GM21786 (cell line): ENCODE measurements around the gene RYR1.
"Not testable (repeated sequence)": the region's sequence is repeated elsewhere in the genome, so short reads cannot be mapped to it uniquely, and the experiment has no call there.

Source experiments
- ATAC-seq: cut with Tn5 transposase; IDR thresholded peaks from one replicate; pipeline ENCODE4 v1.9.1; 2021; ENCODE audit not compliant: unreplicated experiment

Gene RYR1

DNA sequence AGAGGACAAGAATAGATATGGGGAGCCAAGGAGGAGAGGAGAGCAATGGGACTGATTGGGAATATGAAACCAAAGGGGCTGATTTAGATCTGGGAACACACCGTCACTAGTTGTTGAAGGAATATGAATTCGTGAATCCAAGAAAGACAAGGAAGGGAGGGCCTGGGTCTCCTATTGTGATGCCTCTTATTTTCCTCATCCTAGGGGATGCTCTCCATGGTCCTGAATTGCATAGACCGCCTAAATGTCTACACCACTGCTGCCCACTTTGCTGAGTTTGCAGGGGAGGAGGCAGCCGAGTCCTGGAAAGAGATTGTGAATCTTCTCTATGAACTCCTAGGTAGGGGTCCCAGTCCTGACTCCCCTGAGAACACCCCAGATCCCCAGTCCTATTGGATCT lies 21.5 kb downstream of the RYR1 start:
- ATAC-seq: no peak

DNA sequence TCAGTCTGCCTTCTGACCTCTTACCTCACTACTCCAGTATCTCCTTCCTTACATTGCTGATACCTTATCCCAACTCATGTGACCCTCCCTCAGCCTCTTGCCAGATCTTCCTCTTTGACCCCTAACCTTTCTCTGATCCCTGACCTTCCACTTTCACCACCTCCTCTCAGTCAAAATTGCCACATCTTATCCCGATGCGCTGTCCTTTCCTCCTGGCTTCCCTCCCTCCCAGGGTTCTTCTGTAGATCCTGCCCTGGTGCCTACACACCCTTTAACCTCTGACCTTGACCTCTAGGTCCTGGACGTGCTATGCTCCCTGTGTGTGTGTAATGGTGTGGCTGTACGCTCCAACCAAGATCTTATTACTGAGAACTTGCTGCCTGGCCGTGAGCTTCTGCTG lies 23.7 kb downstream of the RYR1 start:
- ATAC-seq: no peak

DNA sequence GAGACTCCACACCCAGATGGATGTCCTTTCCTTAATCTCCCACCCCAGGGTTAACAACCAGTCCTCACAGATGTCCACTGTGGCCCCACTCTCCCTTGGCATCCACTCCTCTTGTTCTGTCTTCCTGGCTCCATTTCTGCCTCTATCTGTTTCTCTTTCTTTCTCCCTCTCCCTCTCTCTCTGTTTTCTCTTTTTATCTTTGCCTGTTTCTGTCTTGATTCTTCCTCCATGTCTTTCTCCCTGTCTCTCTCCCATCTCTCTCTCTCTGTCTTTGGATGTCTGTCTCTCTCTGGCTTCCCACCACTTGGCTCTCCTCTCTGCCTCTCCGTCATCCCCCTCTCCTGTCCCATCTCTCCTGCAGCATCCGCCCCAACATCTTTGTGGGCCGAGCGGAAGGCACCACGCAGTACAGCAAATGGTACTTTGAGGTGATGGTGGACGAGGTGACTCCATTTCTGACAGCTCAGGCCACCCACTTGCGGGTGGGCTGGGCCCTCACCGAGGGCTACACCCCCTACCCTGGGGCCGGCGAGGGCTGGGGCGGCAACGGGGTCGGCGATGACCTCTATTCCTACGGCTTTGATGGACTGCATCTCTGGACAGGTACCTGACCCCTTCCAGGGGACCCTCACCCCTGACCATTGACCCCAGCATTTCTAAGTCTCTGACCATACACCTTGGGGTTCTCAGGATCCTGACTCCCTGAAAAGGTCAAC lies 24.4 kb downstream of the RYR1 start:
- no peak for ATAC-seq

DNA sequence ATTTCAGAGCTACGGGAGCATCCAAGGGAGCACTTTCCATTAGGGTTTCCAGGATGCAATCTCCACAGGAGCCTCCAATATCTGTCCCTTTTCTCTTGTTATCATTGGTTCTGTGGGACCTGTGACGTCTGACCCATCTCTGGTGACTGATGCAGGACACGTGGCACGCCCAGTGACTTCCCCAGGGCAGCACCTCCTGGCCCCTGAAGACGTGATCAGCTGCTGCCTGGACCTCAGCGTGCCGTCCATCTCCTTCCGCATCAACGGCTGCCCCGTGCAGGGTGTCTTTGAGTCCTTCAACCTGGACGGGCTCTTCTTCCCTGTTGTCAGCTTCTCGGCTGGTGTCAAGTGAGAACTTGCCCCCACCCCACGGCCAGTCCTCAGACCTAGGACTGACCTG lies 25.5 kb downstream of the RYR1 start:
- ATAC-seq: no peak

DNA sequence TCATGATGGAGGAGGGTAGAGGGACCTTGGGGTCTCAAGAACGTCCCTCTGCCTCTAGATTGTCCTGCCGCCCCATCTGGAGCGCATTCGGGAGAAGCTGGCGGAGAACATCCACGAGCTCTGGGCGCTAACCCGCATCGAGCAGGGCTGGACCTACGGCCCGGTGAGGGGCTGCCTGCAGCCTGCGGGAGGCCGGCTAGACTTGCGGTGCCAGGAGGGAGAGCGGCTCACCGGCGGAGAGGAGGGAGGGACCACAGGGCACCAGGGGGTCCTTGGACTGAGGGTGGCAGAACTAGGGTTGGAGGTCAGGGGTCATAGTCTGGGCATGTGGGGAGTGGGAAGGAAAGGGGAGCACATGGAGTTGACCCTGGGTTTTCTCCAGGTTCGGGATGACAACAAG lies 29.9 kb downstream of the RYR1 start:
- ATAC-seq: no peak

DNA sequence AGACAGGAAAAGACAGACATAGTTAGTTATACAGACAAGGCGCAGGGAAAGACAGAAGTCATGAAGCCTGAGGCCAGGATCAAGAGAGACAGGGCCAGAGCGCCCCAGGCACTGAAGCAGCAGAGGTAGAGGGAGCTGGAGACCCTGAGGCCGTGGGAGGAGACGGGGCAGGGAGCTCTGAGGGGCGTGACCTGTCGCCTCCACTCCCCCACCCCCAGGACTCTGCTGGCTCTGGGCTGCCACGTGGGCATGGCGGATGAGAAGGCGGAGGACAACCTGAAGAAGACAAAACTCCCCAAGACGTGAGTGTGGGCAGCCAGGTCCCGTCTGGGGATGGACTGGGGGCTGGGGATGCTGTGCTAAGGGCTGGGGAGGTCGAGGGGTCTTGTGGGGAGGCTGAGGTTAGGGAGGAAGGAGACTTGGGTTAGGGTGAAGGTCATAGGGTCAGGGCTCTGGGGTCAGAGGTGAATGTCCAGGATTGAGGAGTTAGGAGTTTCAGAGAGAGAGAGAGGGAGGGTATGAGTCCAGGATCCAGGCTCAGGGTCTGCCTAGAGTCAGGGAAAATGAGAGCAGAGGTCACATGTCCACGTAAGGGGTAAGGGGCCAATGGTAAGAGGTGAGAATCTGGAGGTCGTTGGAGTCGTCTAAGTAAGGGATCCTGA lies 31.1 kb downstream of the RYR1 start:
- ATAC-seq: no peak

DNA sequence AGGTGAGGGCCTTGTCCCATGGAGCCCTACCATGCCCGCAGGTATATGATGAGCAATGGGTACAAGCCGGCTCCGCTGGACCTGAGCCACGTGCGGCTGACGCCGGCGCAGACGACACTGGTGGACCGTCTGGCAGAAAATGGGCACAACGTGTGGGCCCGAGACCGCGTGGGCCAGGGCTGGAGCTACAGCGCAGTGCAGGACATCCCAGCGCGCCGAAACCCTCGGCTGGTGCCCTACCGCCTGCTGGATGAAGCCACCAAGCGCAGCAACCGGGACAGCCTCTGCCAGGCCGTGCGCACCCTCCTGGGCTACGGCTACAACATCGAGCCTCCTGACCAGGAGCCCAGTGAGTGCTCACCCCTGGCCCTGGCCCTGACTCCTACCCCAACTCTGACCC lies 32.6 kb downstream of the RYR1 start:
- no peak for ATAC-seq

DNA sequence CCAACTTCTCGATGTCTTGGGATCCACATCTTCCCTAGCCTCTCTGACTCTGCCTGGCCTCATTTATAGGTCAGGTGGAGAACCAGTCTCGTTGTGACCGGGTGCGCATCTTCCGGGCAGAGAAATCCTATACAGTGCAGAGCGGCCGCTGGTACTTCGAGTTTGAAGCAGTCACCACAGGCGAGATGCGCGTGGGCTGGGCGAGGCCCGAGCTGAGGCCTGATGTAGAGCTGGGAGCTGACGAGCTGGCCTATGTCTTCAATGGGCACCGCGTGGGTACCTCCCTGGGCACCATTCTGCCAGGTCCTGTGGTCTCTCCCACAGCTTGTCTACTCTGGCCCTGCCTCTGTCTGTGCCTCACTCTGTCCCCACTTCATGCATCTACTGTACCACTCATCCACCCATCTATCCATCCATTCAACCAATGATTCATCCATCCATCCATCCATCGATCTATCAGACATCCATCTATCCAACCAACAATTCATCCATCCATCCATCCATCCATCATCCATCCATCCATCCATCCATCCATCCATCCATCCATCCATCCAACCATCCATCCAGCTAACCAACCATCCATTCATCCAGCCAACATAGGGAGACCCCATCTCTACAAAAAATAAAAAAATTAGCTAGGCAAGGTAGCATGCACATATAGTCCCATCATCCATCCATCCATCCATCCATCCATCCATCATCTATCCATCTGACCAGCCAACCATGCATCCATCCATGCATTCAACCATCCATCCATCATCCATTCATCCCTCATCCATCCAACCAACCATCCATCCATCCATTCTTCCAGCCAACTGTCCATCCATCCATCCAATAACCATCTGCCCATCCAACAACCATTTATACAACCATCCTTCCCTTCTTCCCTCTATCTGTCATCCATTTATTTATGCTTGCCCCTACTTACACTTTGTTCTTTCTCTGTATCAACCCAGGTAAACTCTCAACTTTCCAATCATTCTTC lies 34.3 kb downstream of the RYR1 start:
- ATAC-seq: no peak

DNA sequence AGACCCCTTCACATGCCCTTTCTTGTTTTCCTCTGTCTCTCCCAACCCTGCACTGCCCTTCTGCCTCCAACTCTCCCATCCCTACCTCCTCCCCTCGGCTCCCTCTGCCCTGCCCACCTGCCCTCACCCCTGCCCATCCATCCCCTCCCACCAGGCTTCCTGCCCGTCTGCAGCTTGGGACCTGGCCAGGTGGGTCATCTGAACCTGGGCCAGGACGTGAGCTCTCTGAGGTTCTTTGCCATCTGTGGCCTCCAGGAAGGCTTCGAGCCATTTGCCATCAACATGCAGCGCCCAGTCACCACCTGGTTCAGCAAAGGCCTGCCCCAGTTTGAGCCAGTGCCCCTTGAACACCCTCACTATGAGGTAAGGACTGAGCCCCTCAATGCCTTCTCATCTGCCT lies 35.7 kb downstream of the RYR1 start:
- ATAC-seq: no peak

DNA sequence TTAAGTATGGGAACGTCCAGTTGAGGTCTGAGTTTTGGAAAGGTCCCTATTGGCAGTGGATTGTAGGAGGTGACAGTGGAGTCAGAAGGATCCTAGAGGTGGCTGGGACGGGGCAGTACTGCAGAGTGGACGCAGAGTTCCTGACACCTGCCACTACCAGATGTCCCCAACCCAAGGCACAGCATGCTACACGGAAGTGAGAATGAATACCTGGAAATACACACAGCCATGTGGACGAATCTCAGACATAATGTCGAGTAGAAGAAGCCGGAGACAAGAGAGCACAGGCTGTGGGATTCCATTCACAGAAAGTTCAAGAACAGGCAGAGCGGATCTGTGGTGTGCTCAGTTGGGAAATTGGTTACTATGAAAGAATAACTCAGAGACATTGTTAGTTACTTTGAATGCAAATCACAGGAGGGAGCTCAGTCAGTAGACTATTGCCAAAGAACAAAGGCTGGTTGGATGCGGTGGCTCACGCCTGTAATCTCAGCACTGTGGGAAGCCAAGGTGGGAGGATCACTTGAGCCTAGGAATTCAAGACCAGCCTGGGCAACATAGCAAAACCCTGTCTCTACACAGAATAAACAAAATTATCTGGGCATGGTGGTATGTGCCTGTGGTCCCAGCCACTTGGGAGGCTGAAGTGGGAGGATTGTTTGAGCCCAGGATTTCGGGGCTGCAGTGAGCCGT lies 37.4 kb downstream of the RYR1 start:
- ATAC-seq: no peak

DNA sequence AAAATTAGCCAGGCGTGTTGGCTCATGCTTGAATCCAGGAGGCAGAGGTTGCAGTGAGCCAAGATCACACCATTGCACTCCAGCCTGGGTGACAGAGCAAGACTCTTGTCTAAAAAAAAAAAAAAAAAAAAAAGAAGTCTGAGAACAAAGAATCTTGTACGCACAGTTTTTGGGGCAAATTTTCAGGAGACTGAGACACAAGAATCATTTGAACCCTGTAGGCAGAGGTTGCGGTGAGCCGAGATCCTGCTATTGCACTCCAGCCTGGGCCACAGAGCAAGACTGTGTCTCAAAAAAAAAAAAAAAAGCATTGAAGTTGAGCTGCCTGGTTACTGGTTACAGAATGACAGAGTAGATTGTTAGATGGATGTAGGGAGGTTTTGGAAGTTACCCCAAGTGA lies 39.2 kb downstream of the RYR1 start:
- not testable (repeated sequence) for ATAC-seq

DNA sequence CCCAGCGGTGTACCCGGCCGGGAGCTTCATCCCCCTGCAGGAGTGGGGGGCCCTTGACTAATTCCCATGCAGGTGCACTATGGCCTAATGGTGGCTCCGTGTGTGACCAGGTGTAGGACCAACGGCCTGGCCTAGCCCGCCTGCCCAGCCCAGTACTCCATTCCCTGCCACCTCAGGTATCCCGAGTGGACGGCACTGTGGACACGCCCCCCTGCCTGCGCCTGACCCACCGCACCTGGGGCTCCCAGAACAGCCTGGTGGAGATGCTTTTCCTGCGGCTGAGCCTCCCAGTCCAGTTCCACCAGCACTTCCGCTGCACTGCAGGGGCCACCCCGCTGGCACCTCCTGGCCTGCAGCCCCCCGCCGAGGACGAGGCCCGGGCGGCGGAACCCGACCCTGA lies 39.7 kb downstream of the RYR1 start:
- no peak for ATAC-seq

DNA sequence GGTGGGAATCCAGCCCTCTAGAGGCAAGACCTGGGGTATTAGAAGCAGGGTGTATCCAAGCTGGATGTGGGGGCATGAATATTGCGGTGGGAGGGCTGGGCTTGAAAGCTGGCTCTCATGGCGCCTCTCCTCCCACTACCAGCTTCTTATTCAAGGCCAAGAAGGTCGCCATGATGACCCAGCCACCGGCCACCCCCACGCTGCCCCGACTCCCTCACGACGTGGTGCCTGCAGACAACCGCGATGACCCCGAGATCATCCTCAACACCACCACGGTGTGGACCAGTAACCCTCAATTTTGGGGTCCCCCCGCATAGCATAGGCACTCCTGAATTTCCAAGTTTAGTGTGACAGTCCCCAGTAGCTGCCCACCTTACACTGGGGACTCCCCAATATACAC lies 41.7 kb downstream of the RYR1 start:
- no peak for ATAC-seq

DNA sequence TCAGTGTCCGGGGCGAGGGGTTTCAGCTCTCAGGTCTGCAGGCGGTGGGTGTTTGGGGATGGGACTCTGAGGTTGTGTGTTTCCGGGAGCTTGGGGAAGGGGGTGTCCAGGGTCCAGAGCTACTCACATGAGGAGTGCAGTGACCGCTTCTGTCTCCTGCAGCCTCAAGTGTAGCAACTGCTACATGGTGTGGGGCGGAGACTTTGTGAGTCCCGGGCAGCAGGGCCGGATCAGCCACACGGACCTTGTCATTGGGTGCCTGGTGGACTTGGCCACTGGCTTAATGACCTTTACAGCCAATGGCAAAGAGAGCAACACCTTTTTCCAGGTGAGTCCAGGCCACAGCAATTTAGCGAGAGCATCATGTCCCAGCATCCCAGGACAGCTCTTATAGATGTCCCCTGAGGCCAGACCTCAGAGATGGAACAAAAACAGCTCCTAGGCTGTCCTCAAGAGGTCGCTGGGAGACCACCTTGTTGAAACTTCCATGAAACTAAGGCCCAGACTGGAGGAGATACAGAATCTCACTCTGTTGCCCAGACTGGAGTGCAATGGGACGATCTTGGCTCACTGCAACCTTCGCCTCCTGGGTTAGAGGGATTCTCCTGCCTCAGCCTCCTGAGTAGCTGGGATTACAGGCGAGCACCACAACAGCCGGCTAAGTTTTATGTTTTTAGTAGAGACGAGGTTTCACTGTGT lies 44.9 kb downstream of the RYR1 start:
- ATAC-seq: no peak

DNA sequence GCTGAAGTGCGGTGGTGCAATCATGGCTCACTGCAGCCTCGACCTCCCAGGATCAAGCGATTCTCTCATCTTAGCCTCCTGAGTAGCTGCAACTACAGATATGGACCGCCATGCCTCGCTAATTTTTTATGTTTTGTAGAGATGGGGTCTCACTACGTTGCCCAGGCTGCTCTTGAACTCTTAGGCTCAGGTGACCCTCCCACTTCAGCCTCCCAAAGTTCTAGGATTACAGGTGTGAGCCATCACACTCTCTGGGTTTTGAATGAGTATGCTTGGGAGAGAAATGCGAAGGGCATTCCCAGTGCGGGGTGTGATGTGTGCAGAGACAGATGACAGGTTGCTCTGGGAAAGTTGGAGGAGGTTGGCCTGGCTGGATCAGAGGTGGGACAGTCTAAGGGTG lies 49.0 kb downstream of the RYR1 start:
- ATAC-seq: no peak

DNA sequence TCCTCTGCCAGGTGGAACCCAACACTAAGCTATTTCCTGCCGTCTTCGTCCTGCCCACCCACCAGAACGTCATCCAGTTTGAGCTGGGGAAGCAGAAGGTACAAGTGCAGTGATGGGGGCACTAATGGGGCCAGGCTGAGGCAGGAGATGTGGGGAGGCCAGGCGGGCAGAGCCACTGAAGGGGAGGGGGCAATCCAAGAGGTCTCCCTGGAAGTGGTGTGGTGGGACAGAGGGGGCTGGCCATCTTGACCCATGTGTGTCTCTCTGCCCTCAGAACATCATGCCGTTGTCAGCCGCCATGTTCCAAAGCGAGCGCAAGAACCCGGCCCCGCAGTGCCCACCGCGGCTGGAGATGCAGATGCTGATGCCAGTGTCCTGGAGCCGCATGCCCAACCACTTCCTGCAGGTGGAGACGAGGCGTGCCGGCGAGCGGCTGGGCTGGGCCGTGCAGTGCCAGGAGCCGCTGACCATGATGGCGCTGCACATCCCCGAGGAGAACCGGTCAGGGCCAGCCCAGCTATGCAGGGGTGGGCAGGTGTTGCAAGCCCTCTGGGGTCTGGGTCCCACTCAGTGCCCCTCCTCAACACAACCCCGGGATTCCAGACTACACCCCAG lies 49.6 kb downstream of the RYR1 start:
- no peak for ATAC-seq

DNA sequence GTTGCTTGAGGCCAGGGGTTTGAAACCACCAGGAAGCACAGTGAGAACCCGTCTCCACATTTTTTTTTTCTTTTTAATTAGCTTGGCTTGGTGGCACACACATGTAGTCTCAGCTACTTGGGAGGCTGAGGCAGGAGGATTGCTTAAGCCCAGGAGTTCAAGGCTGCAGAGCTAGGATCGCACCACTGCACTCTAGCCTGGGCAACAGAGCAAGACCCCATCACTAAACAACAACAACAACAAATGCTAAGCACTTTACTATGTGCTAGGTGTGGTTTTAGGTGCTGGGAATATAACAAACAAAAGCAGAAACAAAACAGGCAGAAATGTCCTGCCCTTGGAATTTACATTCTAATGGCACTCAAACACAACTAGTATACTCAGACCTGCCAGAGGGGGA lies 51.3 kb downstream of the RYR1 start:
- ATAC-seq: no peak

DNA sequence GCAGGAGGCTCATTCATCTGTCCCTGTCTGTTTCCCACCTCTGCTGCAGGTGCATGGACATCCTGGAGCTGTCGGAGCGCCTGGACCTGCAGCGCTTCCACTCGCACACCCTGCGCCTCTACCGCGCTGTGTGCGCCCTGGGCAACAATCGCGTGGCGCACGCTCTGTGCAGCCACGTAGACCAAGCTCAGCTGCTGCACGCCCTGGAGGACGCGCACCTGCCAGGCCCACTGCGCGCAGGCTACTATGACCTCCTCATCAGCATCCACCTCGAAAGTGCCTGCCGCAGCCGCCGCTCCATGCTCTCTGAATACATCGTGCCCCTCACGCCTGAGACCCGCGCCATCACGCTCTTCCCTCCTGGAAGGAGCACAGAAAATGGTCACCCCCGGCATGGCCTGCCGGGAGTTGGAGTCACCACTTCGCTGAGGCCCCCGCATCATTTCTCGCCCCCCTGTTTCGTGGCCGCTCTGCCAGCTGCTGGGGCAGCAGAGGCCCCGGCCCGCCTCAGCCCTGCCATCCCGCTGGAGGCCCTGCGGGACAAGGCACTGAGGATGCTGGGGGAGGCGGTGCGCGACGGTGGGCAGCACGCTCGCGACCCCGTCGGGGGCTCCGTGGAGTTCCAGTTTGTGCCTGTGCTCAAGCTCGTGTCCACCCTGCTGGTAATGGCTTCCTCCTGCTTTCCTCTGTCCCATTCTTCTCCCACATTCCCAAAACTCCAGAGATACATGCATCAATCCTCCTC lies 52.2 kb downstream of the RYR1 start:
- ATAC-seq: no peak

DNA sequence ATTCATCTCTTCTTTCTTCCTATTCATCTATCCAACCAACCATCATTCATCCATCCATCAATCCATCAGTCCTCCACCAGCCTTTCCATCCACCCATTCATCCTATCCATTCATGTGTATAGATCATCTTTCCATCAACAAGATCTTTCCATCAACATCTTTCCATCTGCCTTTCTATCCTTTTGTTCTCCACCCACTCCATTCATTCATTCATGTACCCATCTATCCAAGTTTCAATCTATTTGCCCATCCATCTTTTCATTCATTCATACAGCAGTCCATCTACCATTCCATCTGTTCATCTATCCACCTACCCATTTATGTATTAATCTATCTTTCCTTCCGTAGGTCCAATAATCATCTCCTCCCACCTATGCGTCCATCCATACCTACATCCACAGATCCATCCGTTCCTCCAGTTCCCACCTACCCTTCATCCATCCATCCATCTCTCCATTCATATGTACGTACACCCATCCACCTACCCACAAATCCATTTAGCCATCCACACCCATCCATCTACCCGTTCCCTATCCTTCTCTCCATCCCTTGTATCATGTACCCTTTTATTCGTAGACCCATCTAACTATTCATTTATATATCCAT lies 53.3 kb downstream of the RYR1 start:
- ATAC-seq: no peak
